ENCODE measurements around the gene AUTS2.

Gene AUTS2

DNA sequence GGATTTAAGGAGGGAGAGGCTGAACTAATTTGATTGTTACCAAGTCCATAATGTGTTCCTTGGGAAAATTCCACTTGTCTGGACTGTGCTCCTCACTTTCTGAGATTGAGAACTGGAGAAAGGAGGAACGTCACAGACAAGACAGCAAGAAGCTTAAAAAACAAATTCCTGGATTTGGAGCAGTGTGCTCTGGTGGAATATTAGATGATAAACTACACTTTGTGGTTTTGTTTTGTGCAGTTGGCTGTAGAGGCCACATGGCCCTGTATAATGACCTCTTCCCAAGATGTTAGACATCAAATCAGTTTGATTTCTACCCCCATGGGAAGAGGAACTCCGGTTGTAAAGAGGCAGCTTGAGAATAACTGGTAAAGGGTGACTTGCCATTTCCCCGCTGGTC lies 1112.4 kb downstream of the AUTS2 start:
- no peak for DNase-seq (ENCODE audit: low read depth)
- H3K4me3 ChIP-seq (ENCODE audit: low read depth, low read length): no peak overlapping the region
- TF ChIP-seq, protein P1, sequence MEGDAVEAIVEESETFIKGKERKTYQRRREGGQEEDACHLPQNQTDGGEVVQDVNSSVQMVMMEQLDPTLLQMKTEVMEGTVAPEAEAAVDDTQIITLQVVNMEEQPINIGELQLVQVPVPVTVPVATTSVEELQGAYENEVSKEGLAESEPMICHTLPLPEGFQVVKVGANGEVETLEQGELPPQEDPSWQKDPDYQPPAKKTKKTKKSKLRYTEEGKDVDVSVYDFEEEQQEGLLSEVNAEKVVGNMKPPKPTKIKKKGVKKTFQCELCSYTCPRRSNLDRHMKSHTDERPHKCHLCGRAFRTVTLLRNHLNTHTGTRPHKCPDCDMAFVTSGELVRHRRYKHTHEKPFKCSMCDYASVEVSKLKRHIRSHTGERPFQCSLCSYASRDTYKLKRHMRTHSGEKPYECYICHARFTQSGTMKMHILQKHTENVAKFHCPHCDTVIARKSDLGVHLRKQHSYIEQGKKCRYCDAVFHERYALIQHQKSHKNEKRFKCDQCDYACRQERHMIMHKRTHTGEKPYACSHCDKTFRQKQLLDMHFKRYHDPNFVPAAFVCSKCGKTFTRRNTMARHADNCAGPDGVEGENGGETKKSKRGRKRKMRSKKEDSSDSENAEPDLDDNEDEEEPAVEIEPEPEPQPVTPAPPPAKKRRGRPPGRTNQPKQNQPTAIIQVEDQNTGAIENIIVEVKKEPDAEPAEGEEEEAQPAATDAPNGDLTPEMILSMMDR (IDR thresholded peaks at IDR 0.05; ENCODE audit: insufficient read depth, low read depth, low read length, missing control alignments): no peak

DNA sequence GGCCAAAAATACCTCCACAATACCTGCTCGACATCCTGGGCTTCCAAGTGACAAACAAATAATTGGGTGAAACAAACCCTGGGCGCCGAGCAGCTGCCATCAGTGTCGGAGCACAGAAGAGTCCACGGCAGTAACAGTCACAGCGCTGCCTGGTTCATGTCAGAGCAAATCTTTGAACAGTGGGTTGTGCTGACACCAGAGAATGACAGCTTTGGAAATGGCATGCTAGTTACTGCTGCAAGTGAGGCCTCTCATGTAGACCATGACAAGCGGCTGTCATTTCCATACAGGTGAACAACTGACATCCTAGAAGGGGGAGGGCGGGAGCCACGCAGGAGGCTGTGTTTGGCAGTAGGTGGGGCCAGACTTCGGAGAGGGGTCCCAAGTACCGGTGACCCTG lies 1113.2 kb downstream of the AUTS2 start:
- no peak overlapping the region for H3K4me3 ChIP-seq (ENCODE audit: low read depth, low read length)
- no peak for DNase-seq (ENCODE audit: low read depth)
- TF ChIP-seq, protein P1 (IDR thresholded peaks at IDR 0.05; ENCODE audit: insufficient read depth, low read depth, low read length, missing control alignments): no peak

DNA sequence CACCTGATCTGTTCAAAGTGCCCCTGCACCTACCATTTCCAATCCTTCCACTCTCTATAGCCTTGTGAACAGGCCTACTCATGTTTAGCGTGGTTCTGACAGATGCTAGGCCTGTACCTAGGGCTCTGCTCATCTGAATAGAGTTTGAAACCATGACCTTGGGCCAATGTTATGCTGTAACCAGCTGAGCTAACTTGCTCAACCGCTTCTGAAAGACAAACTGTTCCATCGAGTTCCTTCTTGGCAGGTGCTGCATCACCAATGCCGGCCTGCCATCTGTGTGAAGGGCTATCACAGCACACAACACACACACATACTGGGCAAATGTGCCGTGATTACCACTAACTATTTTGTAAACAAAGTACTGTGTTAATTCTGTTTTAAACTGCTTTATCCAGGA lies 1114.7 kb downstream of the AUTS2 start:
- TF ChIP-seq, protein P1 (IDR thresholded peaks at IDR 0.05; ENCODE audit: insufficient read depth, low read depth, low read length, missing control alignments): no peak
- H3K4me3 ChIP-seq (ENCODE audit: low read depth, low read length): no peak overlapping the region
- no peak for DNase-seq (ENCODE audit: low read depth)

DNA sequence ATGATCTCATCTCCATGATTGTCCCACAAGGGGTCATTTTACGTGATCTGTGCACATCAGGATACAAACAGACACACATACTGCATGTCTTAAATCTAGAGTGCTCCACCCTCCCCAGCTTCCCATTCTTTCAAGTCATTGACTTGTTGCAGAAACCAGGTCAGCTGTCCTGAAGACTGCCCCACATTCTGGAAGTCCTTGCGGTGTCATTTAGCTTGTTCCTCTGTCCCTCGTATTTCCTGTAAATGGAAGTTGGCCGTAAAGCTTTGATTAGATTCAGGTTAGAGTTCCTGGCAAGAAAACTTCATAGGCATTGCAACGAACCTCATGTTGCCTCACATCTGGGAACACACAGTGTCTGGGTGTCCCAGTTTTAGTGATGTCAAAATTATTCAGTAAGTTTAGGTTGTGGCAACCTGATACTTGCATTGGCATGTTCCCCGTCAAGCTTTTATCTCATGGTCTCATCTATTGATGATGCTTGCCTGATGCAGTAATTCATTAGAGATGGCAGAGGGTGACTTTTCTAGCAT lies 1116.3 kb downstream of the AUTS2 start:
- H3K4me3 ChIP-seq (ENCODE audit: low read depth, low read length): no peak overlapping the region
- DNase-seq (ENCODE audit: low read depth): no peak
- TF ChIP-seq, protein P1 (IDR thresholded peaks at IDR 0.05; ENCODE audit: insufficient read depth, low read depth, low read length, missing control alignments): no peak

DNA sequence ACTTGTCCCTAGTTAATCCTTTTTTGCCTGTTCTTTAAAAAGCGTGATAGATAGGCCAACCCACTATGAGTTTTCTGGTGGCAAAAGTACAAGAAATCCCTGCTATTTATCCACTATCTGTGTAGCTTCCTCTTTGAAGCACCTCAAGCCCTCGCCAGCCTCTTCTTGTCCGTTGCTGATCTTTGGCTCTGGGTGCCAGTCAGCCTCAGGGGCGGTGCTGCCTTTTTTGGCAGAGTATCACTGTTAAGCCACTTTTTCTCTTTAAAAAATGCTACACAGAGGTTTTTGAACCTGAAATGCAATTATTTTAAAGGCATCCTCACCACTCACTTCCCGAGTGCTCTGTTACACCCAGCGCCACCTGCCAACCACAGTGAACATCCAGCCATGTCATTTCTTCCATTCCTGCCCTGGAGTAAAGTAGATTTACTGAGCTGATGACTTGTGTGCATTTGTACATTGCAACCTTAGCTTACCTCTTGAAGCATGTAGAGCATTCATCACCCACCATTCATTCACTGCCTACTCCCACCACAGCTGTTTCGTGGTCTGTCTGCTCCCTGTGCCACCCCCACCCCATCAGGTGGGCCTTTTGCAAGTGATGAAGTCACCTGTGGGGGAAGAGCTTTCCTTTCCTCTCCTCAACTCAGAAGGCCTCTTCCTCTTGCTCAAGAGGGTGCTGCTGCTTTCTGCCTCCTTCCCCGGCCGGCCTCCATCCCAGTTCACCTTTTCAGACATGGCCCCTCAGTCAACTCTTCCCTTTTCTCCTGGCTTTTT lies 1119.5 kb downstream of the AUTS2 start:
- TF ChIP-seq, protein P1 (IDR thresholded peaks at IDR 0.05; ENCODE audit: insufficient read depth, low read depth, low read length, missing control alignments): no peak
- DNase-seq (ENCODE audit: low read depth): no peak
- H3K4me3 ChIP-seq (ENCODE audit: low read depth, low read length): no peak overlapping the region

GRCh38 chr7:70719125-70719524 lies 1120.8 kb downstream of the AUTS2 start:
- TF ChIP-seq, protein P1 (IDR thresholded peaks at IDR 0.05; ENCODE audit: insufficient read depth, low read depth, low read length, missing control alignments): no peak
- DNase-seq (ENCODE audit: low read depth): no peak
- no peak overlapping the region for H3K4me3 ChIP-seq (ENCODE audit: low read depth, low read length)
